ENCODE data around the gene UBE4B.

GRCh38 chr1:10033359-10033845 lies 644 bp downstream of the UBE4B start:
- no peak for TF ChIP-seq SPI1 (IDR thresholded peaks at IDR 0.05; ENCODE audit: low read depth, low read length)
- no peak for TF ChIP-seq POLR2AphosphoS5 (IDR thresholded peaks at IDR 0.05; ENCODE audit: low read depth, low read length)
- TF ChIP-seq POLR2A (IDR thresholded peaks at IDR 0.05; ENCODE audit: low read depth, low read length), result no peak
- TF ChIP-seq TAF1 (IDR thresholded peaks at IDR 0.05; ENCODE audit: low read depth, low read length), result no peak
- TF ChIP-seq POU2F2 (IDR thresholded peaks at IDR 0.05; ENCODE audit: low read depth, low read length), result no peak
